ENCODE results near the gene CLC.
"Not testable (repeated sequence)": the region's sequence is repeated elsewhere in the genome, so short reads cannot be mapped to it uniquely, and the experiment has no call there.

Gene CLC

GRCh38 chr19:39737891-39738290 lies at the start of gene CLC:
CLC (minus strand) TSS chr19:39738029; CDS start chr19:39737952, 77 bp downstream.
- DNase-seq (ENCODE audit: low spot score) = no peak

DNA sequence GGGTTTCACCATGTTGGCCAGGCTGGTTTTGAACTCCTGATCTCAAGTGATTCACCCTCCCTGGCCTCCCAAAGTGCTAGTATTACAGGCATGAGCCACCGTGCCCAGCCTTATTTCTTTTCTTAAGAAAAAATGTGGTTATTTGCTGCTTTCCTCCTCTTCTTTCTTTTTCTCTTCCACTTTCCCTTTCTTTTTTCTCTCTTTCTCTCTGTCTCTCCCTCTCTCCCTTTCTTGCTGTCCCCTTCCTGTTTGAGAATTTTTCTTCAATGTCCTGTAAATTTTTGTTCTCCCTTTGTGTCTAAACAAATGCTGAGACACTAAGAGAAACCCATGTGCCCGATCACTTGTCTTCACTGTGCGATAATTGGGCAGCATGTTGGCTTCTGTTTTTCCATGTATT lies 43.1 kb upstream of the CLC start:
- DNase-seq (ENCODE audit: low spot score) = no peak

DNA sequence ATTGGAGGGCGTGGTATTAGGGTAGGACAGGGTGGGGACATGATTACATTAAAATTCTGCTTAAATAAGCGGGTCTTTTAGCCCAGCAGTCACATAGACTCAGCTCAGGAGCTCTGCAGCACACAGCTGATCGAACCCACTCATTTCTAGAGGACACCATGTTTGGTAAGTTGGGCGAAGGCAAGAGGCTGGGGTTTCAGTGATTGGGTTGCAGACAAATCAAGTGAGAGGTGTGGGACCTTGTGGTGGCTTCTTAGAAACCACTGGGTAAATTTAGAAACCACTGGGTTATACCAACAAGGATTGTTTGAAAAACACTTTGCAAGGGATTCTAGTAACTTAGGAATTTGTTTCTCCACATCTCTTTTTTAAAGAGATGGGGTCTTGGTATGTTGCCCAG lies 40.9 kb upstream of the CLC start, which contains the start of gene LEUTX:
Gene LEUTX (plus strand): TSS at position 92 of the 400 bp plus-strand sequence. CDS start 67 bp downstream, at position 159.
- no peak for DNase-seq (ENCODE audit: low spot score)

DNA sequence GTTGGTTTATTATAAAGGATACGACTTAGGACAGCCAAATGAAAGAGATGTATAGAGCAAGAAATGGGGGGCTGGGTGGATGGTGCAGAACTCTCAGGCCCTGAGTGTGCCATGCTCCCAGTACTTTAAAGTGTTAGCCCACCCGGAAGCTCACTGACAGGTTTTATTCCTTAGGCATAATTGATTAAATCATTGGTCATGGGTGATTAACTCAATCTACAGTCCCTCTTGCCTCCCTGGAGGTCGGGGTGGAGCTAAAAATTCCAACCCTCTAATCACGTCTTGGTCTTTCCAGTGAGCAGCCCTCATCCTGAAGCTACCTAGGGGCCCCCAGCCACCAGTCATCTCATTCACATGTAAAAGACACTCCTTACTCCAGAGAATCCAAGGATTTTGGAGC lies 31.0 kb upstream of the CLC start:
- DNase-seq (ENCODE audit: low spot score) = no peak

- DNase-seq (ENCODE audit: low spot score) = no peak
Observed at GRCh38 chr19:39768334-39768733, 30.5 kb upstream of the CLC start.

DNA sequence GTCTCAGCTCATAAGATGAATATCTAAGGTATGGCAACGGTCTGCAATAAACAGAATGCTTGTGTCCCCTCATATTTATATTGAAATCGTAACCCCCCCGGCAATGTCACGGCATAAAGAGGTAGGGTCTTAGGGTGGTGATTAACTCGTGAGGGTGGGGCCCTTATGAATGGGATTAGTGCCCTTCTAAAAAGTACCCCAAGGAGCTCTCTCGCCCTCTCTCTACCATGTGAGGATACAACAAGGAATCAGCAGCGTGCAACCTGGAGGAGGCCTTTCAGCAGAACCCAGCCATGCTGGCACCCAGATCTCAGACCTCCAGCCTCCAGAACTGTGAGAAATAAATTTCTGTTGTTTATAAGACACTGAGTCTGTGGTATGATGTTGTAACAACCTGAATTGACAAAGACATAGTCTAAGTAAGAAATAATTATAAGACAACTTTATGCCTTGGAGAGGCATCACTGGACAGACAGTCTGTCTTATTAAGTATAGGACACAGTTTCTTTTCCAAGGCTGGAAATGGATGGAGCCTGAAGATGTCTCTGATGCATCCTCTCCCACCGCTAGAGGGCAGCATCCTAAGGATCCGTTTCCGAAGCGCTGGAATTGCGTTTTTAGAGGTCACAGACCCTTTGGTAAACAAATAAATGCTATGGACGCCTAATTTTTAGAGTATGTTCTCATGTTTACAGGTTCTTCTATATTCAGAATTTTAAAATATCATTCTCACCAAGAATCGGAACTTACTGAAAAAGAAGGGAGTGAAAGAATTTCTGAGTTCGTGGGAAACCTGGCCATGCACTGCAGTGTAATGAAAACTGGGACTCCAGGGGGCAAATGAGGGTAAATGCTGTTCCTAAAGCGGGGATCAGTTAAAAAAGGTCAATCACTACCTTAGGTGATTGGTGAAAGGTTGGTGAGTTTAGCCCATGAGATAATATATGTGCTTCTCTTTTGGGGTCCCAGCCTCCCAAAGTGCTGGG lies 27.6 kb upstream of the CLC start:
- peak; percentile 38 for DNase-seq (ENCODE audit: low spot score)

GRCh38 chr19:39761851-39762250 lies 24.0 kb upstream of the CLC start:
- DNase-seq (ENCODE audit: low spot score) = not testable (repeated sequence)

GRCh38 chr19:39759457-39760184 lies 21.8 kb upstream of the CLC start:
- no peak for DNase-seq (ENCODE audit: low spot score)

- no peak for DNase-seq (ENCODE audit: low spot score)
Observed at GRCh38 chr19:39754971-39755370, 17.1 kb upstream of the CLC start.

GRCh38 chr19:39754544-39754943 lies 16.7 kb upstream of the CLC start:
- DNase-seq (ENCODE audit: low spot score) = no peak

GRCh38 chr19:39752795-39753194 lies 15.0 kb upstream of the CLC start:
- no peak for DNase-seq (ENCODE audit: low spot score)

DNA sequence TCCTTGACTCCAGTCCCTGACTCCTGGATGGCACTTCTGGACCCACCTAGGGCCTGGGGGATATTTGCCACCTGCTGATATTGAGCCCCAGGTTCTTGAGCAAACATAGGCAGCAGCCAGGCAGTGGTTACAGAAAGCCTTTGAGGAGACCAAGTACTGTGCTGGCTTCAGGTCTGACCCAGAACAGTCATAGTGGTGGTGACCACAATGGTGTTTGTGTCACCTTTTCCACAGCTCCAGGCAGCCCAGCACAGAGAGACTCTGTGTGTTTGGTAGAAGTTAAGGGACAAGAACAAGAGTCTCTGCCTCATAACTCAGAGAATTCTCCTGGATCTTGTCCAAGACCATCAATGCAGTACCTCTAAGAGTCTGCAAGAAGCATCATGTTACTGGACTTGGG lies 14.6 kb upstream of the CLC start:
- DNase-seq (ENCODE audit: low spot score) = no peak

GRCh38 chr19:39749981-39750380 lies 12.2 kb upstream of the CLC start:
- no peak for DNase-seq (ENCODE audit: low spot score)

DNA sequence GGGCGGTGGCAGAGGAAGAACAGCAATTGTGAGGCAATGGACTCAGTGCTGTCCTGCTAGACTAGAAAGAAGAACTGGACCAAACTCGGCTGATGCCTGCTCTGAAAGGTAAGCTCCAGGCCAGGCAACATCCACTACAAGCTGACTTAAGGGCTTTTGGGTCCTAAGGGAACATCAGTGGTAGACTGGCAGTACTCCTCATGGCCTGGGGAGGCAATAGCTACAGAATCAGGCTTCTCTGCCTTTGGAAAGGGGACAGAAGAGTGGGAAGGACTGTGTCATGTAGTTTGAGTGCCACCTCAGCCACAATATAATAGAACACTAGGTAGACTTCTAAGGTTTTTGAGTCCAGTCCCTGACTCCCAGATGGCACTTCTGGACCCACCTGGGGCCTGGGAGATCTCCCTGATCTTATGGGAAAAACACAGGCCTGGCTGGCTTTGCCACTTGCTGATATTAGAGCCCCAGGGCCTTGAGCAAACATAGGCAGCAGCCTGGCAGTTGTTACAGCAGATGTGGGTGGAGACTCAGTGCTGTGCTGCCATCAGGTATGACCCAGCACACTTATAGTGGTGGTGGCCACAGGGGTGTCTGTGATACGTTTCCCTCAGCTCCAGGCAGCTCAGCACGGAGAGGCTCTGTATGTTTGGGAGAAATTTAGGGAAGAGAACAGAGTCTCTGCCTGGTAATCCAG lies 9.2 kb upstream of the CLC start:
- no peak for DNase-seq (ENCODE audit: low spot score)

GRCh38 chr19:39745643-39746042 lies 7.8 kb upstream of the CLC start:
- no peak for DNase-seq (ENCODE audit: low spot score)

GRCh38 chr19:39740395-39740794 lies 2.6 kb upstream of the CLC start:
- DNase-seq (ENCODE audit: low spot score) = no peak

DNA sequence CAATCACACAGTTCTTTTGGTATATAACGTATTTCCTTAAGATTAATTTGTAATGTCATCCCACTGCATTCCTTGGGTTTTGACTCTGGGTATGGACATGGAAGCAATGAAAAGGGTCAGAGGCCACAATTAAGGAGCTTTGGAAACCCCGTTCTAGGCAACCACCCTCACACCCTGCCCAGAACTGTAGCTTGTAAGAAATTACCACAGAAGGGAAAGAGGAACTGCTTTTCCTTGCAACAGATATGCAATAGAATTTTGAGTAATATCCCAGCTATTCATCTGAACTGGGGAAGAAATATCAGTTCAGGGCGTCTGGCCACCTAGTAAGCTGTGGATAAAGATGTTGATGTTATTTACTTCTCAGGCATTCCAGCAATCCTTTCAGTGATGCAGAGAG lies 985 bp upstream of the CLC start:
- DNase-seq (ENCODE audit: low spot score) = no peak

DNA sequence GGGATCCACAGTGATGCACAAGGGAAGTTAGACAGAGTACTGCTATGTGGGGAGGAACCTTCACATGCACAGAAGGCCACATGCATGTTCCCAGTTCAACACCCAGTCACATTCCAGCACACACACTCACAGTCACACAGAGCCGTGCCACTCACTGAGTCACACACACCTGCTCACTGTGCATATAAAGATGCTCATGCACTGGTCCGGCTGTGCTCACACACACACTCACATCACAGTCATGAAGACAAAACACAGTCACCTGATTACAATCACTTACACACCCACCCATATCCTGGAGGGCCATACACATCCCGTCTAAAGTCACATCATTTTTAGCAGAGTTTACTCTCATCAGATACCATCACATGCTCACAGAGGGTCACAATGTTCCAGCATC lies 478 bp downstream of the CLC start:
- DNase-seq (ENCODE audit: low spot score) = no peak

- DNase-seq (ENCODE audit: low spot score) = no peak
Observed at GRCh38 chr19:39736088-39736487, 1.7 kb downstream of the CLC start.

DNA sequence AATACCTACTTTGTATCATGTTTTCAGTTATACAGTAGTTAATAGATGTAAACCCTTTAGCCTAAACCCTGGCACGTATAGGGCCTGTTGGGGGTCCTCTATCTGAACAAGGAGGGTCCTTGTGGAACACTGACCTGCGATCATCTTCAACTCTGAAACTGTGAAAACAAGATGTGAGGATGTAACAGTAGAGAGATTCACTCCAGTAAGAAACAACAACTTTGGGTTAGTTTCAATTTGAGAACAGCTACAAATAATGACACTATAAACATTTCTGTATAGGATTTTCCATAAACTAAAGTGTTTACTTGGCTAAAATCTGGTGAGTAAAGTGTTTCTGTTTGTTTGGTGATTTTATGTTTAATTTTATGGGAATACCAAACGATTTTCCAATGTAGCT lies 2.1 kb downstream of the CLC start:
- DNase-seq (ENCODE audit: low spot score) = no peak

DNA sequence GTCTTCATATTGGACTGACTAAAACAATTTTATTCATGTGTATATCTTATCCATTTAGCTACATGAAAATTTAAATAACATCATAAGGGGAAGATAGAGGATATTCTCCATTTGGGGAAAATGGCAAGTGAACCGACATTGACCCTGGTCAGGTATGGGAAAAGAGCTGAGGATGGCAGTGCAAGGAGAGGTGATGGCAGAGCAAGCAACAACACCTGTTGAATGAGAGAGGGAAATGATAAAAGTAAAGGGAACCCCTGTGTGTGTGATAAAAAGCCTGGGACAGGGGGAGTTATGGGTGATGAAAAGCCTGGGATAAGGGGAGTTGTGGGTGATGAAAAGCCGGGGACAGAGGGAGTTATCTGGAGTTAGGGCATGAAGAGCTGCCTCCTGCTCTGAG lies 4.0 kb downstream of the CLC start:
- no peak for DNase-seq (ENCODE audit: low spot score)

GRCh38 chr19:39731685-39732084 lies 6.1 kb downstream of the CLC start:
- no peak for DNase-seq (ENCODE audit: low spot score)

DNA sequence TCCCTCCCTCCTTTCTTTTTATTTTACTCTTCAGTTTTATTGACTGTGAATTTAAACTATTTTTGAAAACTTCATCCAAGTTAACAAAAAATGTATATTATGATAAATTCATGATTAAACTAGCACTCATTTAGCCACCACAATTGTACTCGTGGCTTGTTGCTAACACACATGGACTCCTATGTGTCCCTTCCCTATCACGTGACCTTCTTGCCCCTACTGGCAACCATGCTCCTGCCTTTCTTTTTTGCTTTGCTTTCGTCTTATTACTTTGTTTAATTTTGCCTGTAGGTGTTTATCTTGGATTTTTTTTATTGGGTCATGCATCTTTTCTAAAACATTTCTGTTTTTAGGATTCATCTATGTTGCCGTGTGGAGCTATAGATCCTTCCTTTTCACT lies 8.2 kb downstream of the CLC start:
- DNase-seq (ENCODE audit: low spot score) = no peak

Data from NAMALWA (cell line).